Subcutaneous adipose tissue (tissue), 4 donors: ENCODE results near the gene MYO1F. TPM values are rescaled to one million over a fixed set of nuclear protein-coding genes. Genes with fewer than 3 reads are reported as not detected.

Experiments
- total RNA-seq, 4 donors: library from RNA; depleted of rRNA; stranded (reverse); fragments of >200 nt; gene quantifications; one replicate each; pipeline ENCODE4 v1.1.0, GENCODE V29; 2016
- TF ChIP-seq, protein P1 (sequence below): fragments of 450-650 bp; IDR thresholded peaks from one replicate; pipeline ENCODE4 v1.5.1; 2016; ENCODE audit warnings: low read depth, mild to moderate bottlenecking, control low read depth, antibody characterized with exemption, moderate library complexity

MYO1F gene
- 10 to 100 TPM; 13.4 to 48.3 (median 26.0) TPM for total RNA-seq

GRCh38 chr19:8577247-8577646 lies at the start of gene MYO1F:
MYO1F (minus strand) TSS chr19:8577442; CDS start chr19:8577309, 133 bp downstream.
- TF ChIP-seq, protein P1, sequence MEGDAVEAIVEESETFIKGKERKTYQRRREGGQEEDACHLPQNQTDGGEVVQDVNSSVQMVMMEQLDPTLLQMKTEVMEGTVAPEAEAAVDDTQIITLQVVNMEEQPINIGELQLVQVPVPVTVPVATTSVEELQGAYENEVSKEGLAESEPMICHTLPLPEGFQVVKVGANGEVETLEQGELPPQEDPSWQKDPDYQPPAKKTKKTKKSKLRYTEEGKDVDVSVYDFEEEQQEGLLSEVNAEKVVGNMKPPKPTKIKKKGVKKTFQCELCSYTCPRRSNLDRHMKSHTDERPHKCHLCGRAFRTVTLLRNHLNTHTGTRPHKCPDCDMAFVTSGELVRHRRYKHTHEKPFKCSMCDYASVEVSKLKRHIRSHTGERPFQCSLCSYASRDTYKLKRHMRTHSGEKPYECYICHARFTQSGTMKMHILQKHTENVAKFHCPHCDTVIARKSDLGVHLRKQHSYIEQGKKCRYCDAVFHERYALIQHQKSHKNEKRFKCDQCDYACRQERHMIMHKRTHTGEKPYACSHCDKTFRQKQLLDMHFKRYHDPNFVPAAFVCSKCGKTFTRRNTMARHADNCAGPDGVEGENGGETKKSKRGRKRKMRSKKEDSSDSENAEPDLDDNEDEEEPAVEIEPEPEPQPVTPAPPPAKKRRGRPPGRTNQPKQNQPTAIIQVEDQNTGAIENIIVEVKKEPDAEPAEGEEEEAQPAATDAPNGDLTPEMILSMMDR: no peak

GRCh38 chr19:8626842-8627241 lies 49.6 kb upstream of the MYO1F start:
- TF ChIP-seq, protein P1: no peak

- TF ChIP-seq, protein P1: no peak
These were observed 41.5 kb upstream of the MYO1F start for GRCh38 chr19:8618751-8619150.

DNA sequence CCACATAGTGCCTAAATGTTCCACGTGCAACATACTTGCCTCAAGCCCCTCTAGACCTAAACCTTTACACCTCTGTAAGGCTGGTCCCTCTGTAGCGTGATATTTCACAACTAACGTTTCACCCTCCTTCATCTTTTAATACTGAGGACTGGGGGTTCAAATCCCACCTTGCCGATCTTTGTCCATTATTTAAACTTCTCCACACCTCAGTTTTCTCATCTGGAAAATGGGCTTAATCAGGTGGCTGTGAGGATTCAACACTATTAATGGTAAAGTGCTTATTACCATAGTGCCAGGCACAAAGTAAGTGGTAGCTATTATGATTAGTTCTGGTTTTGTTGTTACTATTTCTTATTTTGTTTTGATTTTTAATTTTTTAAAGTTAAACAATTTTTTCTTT lies 40.7 kb upstream of the MYO1F start:
- TF ChIP-seq, protein P1: no peak

- TF ChIP-seq, protein P1: no peak
These were observed 39.6 kb upstream of the MYO1F start for GRCh38 chr19:8616861-8617260.

DNA sequence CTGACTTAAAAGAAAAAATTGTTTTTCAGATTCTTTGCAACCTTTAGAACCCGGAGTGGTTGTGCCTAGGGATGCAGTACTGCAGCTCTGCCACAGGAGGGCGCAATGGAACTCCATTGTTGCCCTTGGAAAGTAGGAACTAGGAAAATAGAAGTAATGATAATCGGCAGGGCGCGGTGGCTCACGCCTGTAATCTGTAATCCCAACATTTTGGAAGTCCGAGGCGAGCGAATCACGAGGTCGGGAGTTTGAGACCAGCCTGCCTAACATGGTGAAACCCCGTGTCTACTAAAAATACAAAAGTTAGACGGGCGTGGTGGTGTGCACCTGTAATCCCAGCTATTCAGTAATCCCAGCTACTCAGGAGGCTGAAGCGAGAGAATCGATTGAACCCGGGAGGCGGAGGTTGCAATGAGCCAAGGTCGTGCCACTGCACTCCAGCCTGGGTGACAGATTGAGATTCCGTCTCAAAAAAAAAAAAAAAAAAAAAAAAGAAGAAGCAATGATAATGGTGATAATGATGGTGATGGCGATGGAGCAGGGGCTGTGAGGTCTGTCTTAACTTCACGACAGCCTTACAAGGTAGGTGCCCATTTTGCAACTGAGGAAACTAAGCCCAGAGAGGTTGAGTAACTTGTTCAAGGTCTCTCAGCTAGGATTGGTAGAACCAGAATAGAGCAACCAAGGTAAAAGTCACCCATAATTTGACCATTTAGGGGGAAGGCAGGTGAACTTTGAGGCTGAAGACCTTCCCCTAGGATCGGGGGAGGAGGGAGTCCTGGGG lies 38.8 kb upstream of the MYO1F start:
- TF ChIP-seq, protein P1: no peak

DNA sequence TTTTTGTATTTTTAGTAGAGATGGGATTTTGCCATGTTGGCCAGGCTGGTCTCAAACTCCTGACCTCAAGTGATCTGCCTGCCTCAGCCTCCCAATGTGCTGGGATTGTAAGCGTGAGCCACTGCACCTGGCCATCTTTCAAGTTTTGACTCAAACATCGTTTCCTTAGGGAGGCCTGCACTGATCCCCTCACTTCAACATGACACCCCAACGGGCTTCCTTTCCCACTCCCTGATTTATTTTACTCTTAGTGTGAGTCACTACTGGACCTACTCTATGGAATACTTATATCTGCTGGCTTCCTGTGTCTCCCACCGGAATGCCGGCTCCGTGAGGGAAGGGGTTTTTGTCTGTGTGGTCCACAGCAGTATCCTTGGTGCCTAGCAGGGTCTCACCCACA lies 37.8 kb upstream of the MYO1F start:
- TF ChIP-seq, protein P1: no peak
